GM18519 (cell line): ENCODE measurements around the gene C11orf65.
"Not testable (repeated sequence)": the region's sequence is repeated elsewhere in the genome, so short reads cannot be mapped to it uniquely, and the experiment has no call there.

Experiments used
- ATAC-seq: cut with Tn5 transposase; IDR thresholded peaks from one replicate; pipeline ENCODE4 v1.9.1; 2021; ENCODE audit warnings: mild to moderate bottlenecking, moderate library complexity; ENCODE audit not compliant: unreplicated experiment, low FRiP score

Gene C11orf65

GRCh38 chr11:108474664-108475463, 7.5 kb upstream of the C11orf65 start:
- no peak for ATAC-seq

DNA sequence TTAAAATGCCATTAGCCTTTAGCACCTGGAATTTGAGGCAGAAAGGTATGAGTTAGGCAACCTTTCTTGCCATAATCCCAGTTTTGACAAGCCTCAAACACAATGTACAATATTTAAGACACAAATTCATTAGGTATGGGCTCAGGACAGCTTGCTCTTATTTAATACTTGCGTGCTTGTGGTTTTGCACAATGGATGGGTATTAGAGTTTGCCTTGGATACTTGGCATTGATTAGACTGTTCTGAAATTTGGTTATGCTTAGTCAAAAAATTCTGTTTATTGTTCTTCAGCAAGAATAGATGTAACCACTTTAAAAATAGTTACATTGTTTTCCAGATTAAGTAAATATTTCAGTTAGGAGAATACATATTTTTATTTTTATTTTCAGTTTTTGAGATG, 5.4 kb upstream of the C11orf65 start:
- ATAC-seq, result no peak

- no peak for ATAC-seq
Observed at GRCh38 chr11:108468478-108468864, 1.1 kb upstream of the C11orf65 start.

- no peak for ATAC-seq
Observed at GRCh38 chr11:108466405-108466804, 924 bp downstream of the C11orf65 start.

DNA sequence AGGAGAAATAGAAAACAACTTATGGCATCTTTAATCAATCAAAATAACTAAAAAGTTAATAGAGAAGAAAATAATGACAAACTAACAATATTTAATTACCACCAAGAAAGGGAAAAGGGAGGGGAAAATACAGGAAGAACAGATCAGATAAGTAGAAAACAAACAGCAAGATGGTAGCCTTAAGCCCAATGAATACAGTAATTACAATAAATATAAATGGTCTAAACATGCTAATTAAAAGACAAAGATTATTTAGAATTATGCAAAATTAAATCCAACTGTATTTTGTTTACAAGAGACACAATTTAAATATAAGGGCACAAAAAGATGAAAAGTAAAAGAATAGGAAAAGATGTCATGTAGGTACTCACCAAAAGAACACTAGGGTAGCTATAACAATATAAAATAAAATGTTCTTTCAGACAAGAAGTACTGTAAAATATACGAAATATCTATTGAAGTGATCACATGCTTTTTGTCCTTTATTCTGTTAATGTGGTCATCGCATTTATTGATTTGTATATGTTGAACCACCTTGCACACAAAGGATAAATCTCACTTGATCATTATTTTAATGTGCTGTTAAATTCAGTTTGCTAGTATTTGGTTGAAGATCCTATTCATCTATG, 14.0 kb downstream of the C11orf65 start:
- ATAC-seq, result no peak

GRCh38 chr11:108441445-108441844, 25.9 kb downstream of the C11orf65 start:
- not testable (repeated sequence) for ATAC-seq

DNA sequence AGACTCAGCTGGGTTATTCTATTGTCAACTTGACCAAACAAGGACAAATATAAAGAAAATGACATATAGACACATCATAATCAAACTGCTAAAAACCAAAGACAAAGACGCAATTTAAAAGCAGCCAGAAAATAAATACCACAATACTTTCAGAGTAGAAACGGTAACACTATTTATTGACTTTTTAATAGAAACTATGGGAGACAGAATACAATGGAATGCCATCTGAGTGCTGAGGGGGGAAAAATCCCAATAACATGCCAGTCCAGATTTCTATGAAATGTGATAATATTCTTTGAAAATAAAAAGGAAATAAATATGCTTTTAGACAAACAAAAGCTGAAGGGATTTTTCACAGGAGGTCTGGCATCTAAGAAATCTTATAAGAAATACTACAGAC, 30.7 kb downstream of the C11orf65 start:
- ATAC-seq, result no peak

DNA sequence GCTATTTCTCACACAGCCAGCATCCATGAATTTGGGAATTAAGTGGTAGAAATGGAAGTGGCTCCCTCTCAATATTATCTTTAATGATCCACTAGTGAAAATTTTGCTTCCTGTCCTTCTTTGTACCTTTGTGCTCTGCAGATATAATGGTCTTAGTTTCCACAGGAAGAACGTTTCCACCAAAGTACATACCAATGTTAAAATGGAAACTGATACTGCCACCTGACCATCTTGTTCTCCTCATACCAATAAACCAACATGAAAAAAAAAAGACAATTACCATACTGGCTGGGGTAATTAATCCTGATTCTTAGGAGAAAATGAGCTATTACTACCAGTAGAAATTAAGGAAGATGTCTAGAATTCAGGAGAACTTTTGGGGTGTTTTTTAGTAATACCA, 32.3 kb downstream of the C11orf65 start:
- no peak for ATAC-seq

- ATAC-seq, result no peak
Observed at GRCh38 chr11:108432783-108433182, 34.5 kb downstream of the C11orf65 start.

GRCh38 chr11:108431997-108432396, 35.3 kb downstream of the C11orf65 start:
- no peak for ATAC-seq

GRCh38 chr11:108431370-108431769, 36.0 kb downstream of the C11orf65 start:
- no peak for ATAC-seq

GRCh38 chr11:108417551-108417950, 49.8 kb downstream of the C11orf65 start:
- not testable (repeated sequence) for ATAC-seq

- no peak for ATAC-seq
Observed at GRCh38 chr11:108414958-108415357, 52.4 kb downstream of the C11orf65 start.

GRCh38 chr11:108405706-108406105, 61.6 kb downstream of the C11orf65 start:
- no peak for ATAC-seq

DNA sequence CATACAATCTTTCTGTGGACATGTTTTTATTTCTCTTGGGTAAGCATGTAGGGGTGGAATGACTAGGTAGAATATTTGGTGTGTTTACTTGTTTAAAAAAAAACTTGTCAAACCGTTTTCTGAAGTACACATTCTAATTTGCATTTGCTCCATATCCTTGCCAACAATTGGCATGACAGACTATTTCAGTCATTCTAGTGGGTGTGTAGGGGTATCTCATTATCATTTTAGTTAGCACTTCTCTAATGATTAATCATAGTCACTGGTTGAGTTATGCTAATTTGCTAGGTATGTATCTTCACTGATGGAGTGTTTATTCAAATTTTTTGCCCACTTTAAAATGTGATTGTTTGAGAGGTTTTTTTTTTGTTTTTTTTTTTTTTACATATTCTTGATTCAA, 64.3 kb downstream of the C11orf65 start:
- no peak for ATAC-seq

DNA sequence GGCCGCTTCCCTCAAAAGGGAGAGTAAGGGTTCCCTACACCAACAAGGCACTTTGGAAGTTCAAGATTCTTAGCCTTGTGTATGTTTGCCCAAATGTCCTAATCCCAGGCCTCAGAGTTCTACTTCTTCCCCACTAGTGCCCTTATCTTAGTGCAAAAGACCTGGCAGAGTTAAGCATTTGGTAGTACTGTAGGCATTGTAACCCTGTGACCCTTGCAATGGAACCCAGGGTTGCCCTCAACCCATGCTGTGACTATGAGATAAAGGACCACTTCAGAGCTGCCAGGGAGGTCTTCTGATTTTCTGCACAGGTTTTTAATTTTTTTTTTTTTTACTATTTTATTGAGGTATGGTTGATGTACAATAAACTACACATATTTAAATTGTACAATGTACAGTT, 65.1 kb downstream of the C11orf65 start:
- ATAC-seq, result no peak

DNA sequence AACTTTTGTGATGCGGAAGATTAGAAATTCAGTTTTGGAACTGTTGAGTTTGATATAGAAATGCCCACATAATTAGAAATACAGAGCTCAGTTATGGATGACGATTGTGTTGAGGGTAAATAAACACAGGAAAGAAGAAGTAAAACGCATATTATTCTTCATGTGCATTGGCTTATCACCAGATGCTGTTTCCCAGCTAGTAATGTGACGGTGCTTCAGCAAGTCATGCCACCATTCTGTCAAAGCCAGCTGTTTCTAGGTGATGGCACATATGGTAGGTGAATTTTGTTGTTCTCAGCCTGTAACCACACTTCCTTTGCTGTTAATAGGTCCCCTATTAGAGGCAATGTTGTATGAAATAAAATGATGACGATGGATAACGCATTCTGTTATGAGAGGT, 68.9 kb downstream of the C11orf65 start:
- no peak for ATAC-seq

- ATAC-seq, result not testable (repeated sequence)
Observed at GRCh38 chr11:108396672-108397071, 70.7 kb downstream of the C11orf65 start.

- no peak for ATAC-seq
Observed at GRCh38 chr11:108394744-108395284, 72.5 kb downstream of the C11orf65 start.

DNA sequence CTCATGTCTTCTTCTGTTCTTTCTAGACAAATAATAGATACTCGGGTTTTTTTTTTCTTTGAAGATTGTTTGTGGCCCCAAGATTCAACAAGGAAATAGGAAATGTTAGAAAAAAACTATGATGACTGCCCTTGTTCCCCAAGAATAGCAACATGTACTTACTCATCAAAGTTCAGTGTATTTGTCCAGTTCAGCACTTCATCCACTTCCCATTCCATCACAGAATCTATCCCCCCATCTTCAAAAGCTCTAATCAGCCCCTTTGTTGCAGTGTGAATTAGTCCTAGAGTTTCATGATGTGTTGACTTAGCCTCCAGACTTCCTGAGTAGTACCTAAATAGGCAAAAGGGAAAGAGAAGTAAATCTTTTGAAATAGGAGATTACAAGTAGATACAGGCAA, 74.3 kb downstream of the C11orf65 start:
- ATAC-seq, result no peak

GRCh38 chr11:108392353-108392752, 75.0 kb downstream of the C11orf65 start:
- ATAC-seq, result no peak

DNA sequence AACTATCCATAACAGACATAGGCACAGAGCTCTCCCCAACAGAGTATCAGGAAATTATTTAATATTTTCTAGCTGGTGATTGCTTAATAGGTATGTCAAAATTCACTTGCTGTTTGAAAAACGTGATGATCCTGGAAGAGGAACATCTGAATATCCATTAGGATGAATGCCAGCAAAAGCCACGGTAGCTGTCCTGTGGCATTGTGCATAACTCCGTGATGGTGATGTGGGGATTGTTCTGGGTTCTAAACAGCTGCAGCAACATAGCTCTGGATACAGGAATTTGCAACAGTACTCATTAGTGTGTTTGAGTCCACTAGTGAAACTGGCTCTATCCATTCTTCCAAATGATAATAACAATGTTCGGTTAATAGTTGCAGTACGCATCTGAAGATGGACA, 78.8 kb downstream of the C11orf65 start:
- ATAC-seq, result no peak
